Neural cell (in vitro differentiated cells): ENCODE measurements around the gene AP4S1. TPM values are rescaled to one million over a fixed set of nuclear protein-coding genes. Genes with fewer than 3 reads are reported as not detected.

Experiments used
- H2AFZ ChIP-seq: fragments of 200-600, 300-800 bp; sonication (generic), shearing (Covaris generic); 2 replicates; pipeline ENCODE4 v1.6.0; 2014; ENCODE audit warnings: low read depth, mild to moderate bottlenecking, antibody characterized with exemption, low read length, moderate library complexity
- H3F3A ChIP-seq: fragments of 200-600 bp; shearing (Covaris generic); 2 replicates; pipeline ENCODE4 v1.6.1; 2016; ENCODE audit warnings: mild to moderate bottlenecking, moderate library complexity, mixed read lengths, antibody characterized with exemption, low read length; ENCODE audit not compliant: insufficient read depth, poor library complexity, severe bottlenecking
- H3K27ac ChIP-seq: fragments of 200-600, 300-800 bp; sonication (generic), shearing (Covaris generic); 2 replicates; pipeline ENCODE4 v1.5.1; 2014; ENCODE audit warnings: mild to moderate bottlenecking, low read length, moderate library complexity
- H3K27me3 ChIP-seq: fragments of 300-800, 200-600 bp; sonication (generic), shearing (Covaris generic); 2 replicates; pipeline ENCODE4 v1.6.0; 2014; ENCODE audit warnings: mild to moderate bottlenecking, low read depth, low read length, moderate library complexity; ENCODE audit not compliant: insufficient read depth
- H3K36me3 ChIP-seq: fragments of 300-800, 200-600 bp; sonication (generic), shearing (Covaris generic); 2 replicates; pipeline ENCODE4 v1.5.1; 2014; ENCODE audit warnings: mild to moderate bottlenecking, antibody characterized with exemption, low read length, moderate library complexity; ENCODE audit not compliant: insufficient read depth
- H3K4me2 ChIP-seq: fragments of 300-800, 200-600 bp; sonication (generic), shearing (Covaris generic); 2 replicates; pipeline ENCODE4 v1.6.0; 2014; ENCODE audit warnings: mild to moderate bottlenecking, low read length
- H3K4me3 ChIP-seq: fragments of 300-800, 200-600 bp; sonication (generic), shearing (Covaris generic); 2 replicates; pipeline ENCODE4 v1.5.1; 2014; ENCODE audit warnings: mild to moderate bottlenecking, low read length, moderate library complexity
- H3K79me2 ChIP-seq: fragments of 200-600 bp; shearing (Covaris generic); replicated peaks from 2 replicates; pipeline ENCODE4 v1.6.0; 2014; ENCODE audit warnings: mild to moderate bottlenecking, low read length, moderate library complexity; ENCODE audit not compliant: insufficient read depth
- H3K9ac ChIP-seq: fragments of 300-800, 200-600 bp; sonication (generic), shearing (Covaris generic); 2 replicates; pipeline ENCODE4 v1.6.1; 2016; ENCODE audit warnings: mild to moderate bottlenecking, low read length, mixed read lengths
- H3K9me2 ChIP-seq: fragments of 200-600 bp; shearing (Covaris generic); 2 replicates; pipeline ENCODE4 v1.6.1; 2016; ENCODE audit warnings: mild to moderate bottlenecking, low read length, mixed read lengths; ENCODE audit not compliant: insufficient read depth
- H3K9me3 ChIP-seq: fragments of 200-600, 300-800 bp; sonication (generic), shearing (Covaris generic); 2 replicates; pipeline ENCODE4 v1.6.1; 2016; ENCODE audit warnings: mild to moderate bottlenecking, mixed run types, low read length, moderate library complexity, mixed read lengths
- H4K20me1 ChIP-seq: fragments of 200-600 bp; shearing (Covaris generic); 2 replicates; pipeline ENCODE4 v1.6.1; 2016; ENCODE audit warnings: mild to moderate bottlenecking, mixed run types; ENCODE audit not compliant: insufficient read depth
- CTCF ChIP-seq: fragments of 450-650 bp; IDR thresholded peaks from 2 replicates; pipeline ENCODE4 v1.5.1; 2014; ENCODE audit warnings: antibody characterized with exemption, mild to moderate bottlenecking, moderate library complexity; ENCODE audit not compliant: poor library complexity, severe bottlenecking
- EP300 ChIP-seq: fragments of 450-650 bp; conservative IDR thresholded peaks from 2 replicates; pipeline ENCODE4 v1.6.1; 2014; ENCODE audit warnings: antibody characterized with exemption, mild to moderate bottlenecking, moderate library complexity; ENCODE audit not compliant: poor library complexity, severe bottlenecking
- EZH2 ChIP-seq: fragments of 200-600, 300-800 bp; shearing (Covaris generic), sonication (generic); IDR thresholded peaks from 2 replicates; pipeline ENCODE4 v1.6.1; 2014; ENCODE audit warnings: antibody characterized with exemption, low read length, borderline replicate concordance, mild to moderate bottlenecking; ENCODE audit not compliant: insufficient read depth, poor library complexity, severe bottlenecking
- MXI1 ChIP-seq: fragments of 450-650 bp; conservative IDR thresholded peaks from 2 replicates; pipeline ENCODE4 v1.6.1; 2014; ENCODE audit warnings: antibody characterized with exemption, mild to moderate bottlenecking; ENCODE audit not compliant: poor library complexity, severe bottlenecking
- POLR2AphosphoS5 ChIP-seq: IDR thresholded peaks from 2 replicates; pipeline ENCODE4 v1.6.1; 2012
- RAD21 ChIP-seq: fragments of 450-650 bp; conservative IDR thresholded peaks from 2 replicates; pipeline ENCODE4 v1.6.1; 2014; ENCODE audit warnings: antibody characterized with exemption, mild to moderate bottlenecking, moderate library complexity
- SMC3 ChIP-seq: fragments of 450-650 bp; conservative IDR thresholded peaks from 2 replicates; pipeline ENCODE4 v1.6.1; 2014; ENCODE audit warnings: antibody characterized with exemption, mild to moderate bottlenecking, moderate library complexity; ENCODE audit not compliant: poor library complexity
- TAF1 ChIP-seq: IDR thresholded peaks from 2 replicates; pipeline ENCODE4 v1.6.1; 2012; ENCODE audit warnings: low read depth
- polyA plus RNA-seq: library from polyadenylated mRNA; depleted of rRNA; stranded (reverse); fragments of >200 nt; gene quantifications from 2 replicates; pipeline ENCODE4 v1.2.3, GENCODE V29; 2014
- TF ChIP-seq, protein P1 (sequence below): IDR thresholded peaks from 2 replicates; pipeline ENCODE4 v1.6.1; 2012; ENCODE audit warnings: borderline replicate concordance

AP4S1 gene
- polyA plus RNA-seq, 1 donor from 2014 or later, result 20.8 TPM

- Histone ChIP-seq H3K27ac (no peak overlapping the region), H4K20me1 (no peaks in the 10 kb centered on the region), H3K9me3 (no peaks in the 10 kb centered on the region), H2AFZ (no peak overlapping the region), H3K36me3 (no peaks in the 10 kb centered on the region), H3K9ac (no peak overlapping the region), H3K27me3 (no peaks in the 10 kb centered on the region), H3K4me2 (no peak overlapping the region), H3F3A (no peaks in the 10 kb centered on the region), H3K79me2 (peaks cover 62% of the 10 kb centered on the region), H3K9me2 (no peaks in the 10 kb centered on the region), H3K4me3 (no peak overlapping the region)
- no peak for TF ChIP-seq SMC3
- TF ChIP-seq EP300, result no peak
- no peak for TF ChIP-seq POLR2AphosphoS5
- no peak for TF ChIP-seq MXI1
- TF ChIP-seq CTCF, result no peak
- TF ChIP-seq TAF1, result no peak
- no peak for TF ChIP-seq EZH2
- TF ChIP-seq RAD21, result no peak
- TF ChIP-seq, protein P1, sequence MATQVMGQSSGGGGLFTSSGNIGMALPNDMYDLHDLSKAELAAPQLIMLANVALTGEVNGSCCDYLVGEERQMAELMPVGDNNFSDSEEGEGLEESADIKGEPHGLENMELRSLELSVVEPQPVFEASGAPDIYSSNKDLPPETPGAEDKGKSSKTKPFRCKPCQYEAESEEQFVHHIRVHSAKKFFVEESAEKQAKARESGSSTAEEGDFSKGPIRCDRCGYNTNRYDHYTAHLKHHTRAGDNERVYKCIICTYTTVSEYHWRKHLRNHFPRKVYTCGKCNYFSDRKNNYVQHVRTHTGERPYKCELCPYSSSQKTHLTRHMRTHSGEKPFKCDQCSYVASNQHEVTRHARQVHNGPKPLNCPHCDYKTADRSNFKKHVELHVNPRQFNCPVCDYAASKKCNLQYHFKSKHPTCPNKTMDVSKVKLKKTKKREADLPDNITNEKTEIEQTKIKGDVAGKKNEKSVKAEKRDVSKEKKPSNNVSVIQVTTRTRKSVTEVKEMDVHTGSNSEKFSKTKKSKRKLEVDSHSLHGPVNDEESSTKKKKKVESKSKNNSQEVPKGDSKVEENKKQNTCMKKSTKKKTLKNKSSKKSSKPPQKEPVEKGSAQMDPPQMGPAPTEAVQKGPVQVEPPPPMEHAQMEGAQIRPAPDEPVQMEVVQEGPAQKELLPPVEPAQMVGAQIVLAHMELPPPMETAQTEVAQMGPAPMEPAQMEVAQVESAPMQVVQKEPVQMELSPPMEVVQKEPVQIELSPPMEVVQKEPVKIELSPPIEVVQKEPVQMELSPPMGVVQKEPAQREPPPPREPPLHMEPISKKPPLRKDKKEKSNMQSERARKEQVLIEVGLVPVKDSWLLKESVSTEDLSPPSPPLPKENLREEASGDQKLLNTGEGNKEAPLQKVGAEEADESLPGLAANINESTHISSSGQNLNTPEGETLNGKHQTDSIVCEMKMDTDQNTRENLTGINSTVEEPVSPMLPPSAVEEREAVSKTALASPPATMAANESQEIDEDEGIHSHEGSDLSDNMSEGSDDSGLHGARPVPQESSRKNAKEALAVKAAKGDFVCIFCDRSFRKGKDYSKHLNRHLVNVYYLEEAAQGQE, result no peak
These were observed 36.9 kb upstream of the AP4S1 start for GRCh38 chr14:30988509-30988908.

GRCh38 chr14:30990770-30991169 is 34.7 kb upstream of the AP4S1 start:
- Histone ChIP-seq H3K27ac (no peak overlapping the region), H3K4me2 (no peak overlapping the region), H3K36me3 (no peaks in the 10 kb centered on the region), H3F3A (no peaks in the 10 kb centered on the region), H3K9me3 (no peaks in the 10 kb centered on the region), H3K4me3 (no peak overlapping the region), H4K20me1 (no peaks in the 10 kb centered on the region), H3K27me3 (no peaks in the 10 kb centered on the region), H3K79me2 (peaks cover 70% of the 10 kb centered on the region), H3K9me2 (no peaks in the 10 kb centered on the region), H3K9ac (no peak overlapping the region), H2AFZ (no peak overlapping the region)
- TF ChIP-seq POLR2AphosphoS5 (no peak), EZH2 (no peak), MXI1 (no peak), RAD21 (no peak), CTCF (no peak), SMC3 (no peak), TAF1 (no peak), EP300 (no peak)
- TF ChIP-seq, protein P1, result no peak
